ENCODE data around the gene CNTROB. TPM values are rescaled to one million over a fixed set of nuclear protein-coding genes. Genes with fewer than 3 reads are reported as not detected.
A peak's percentile ranks its signal among the peaks of the same experiment; 100 is the strongest.

Gene CNTROB
- total RNA-seq, 1 experiment from 2014 or later = 30.1 TPM

DNA sequence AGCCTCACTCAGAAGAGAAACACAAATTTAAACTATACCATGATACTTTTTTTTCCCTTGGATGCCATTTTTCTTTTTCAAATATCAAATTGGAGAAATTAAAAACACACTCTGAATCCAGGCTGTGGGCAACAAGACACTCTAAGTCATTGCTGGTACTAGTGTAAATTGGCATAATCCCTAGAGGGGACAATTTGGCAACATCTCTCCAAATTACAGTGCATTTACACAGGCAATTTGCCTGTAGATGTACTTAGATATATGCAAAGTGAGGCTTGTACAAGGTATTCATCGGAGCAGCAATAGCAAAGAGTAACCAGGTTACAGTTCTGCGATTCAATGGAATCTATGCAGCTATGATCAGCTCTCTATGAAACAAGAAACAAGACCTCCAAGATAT, 63.7 kb downstream of the CNTROB start:
- no peak overlapping the region for H3T11ph ChIP-seq (ENCODE audit: low read length)
- peak overlapping the region; percentile 48 for H2BK120ac ChIP-seq (ENCODE audit: low read depth, low read length, poor library complexity, severe bottlenecking)
- H2BK20ac ChIP-seq (ENCODE audit: low read depth, low read length, poor library complexity, severe bottlenecking) = no peak overlapping the region
- no peaks in the 10 kb centered on the region for H4K20me1 ChIP-seq (ENCODE audit: control insufficient read depth, insufficient read depth, insufficient read length)
- Mint-ChIP-seq H3K27ac (no peak overlapping the region), H3K27me3 (ENCODE audit: low read depth) (peaks cover 16% of the 10 kb centered on the region), H3K36me3 (ENCODE audit: insufficient read depth in 1 of 3, low read depth in 3 of 3) (no peaks in the 10 kb centered on the region), H3K4me1 (peaks cover 3 to 6% of the 10 kb centered on the region in 2 experiments; a peak in 3 of 4 replicates), H3K4me3 (no peak overlapping the region), H3K9me3 (peaks cover 3 to 4% of the 10 kb centered on the region in 2 experiments; a peak in 3 of 5 replicates)
- H4K91ac ChIP-seq (ENCODE audit: insufficient read length, low read depth, low read length) = no peak overlapping the region
- no peak overlapping the region for H3K27ac ChIP-seq (ENCODE audit: insufficient read length, low read depth, low read length)
- no peak for DNase-seq
- no peak overlapping the region for H4K8ac ChIP-seq (replicated peaks; ENCODE audit: insufficient read length, low read depth, low read length)
- no peak overlapping the region for H3K56ac ChIP-seq (ENCODE audit: insufficient read length, low read depth, low read length)
- no peaks in the 10 kb centered on the region for H3K23me2 ChIP-seq (ENCODE audit: insufficient read length, low read depth, low read length, poor library complexity, severe bottlenecking)
- H3K27me3 ChIP-seq (ENCODE audit: insufficient read depth, low read length) = no peaks in the 10 kb centered on the region
- H2BK15ac ChIP-seq (ENCODE audit: low read depth, low read length) = no peak overlapping the region
- H3K4me1 ChIP-seq (ENCODE audit: insufficient read depth, low read length) = no peaks in the 10 kb centered on the region; the same call in 1 of the 2 replicates
- H3K4me2 ChIP-seq (ENCODE audit: insufficient read depth, insufficient read length, low read length) = no peak overlapping the region
- no peak overlapping the region for H2AK5ac ChIP-seq (ENCODE audit: insufficient read length, low read length)
- H3K9me3 ChIP-seq (ENCODE audit: control insufficient read depth, low read depth, low read length) = no peaks in the 10 kb centered on the region
- no peak overlapping the region for H2AFZ ChIP-seq (ENCODE audit: low read length)
- no peak overlapping the region for H4K5ac ChIP-seq (ENCODE audit: insufficient read length, low read depth, low read length)
- H2BK5ac ChIP-seq (ENCODE audit: insufficient read length, low read length) = no peak overlapping the region
- H2BK12ac ChIP-seq (ENCODE audit: insufficient read length, low read depth, low read length) = no peak overlapping the region
- no peaks in the 10 kb centered on the region for H3K79me1 ChIP-seq (ENCODE audit: insufficient read depth, low read depth, low read length, poor library complexity, severe bottlenecking)
- no peak for TF ChIP-seq CTCF (conservative IDR thresholded peaks at IDR 0.05)
- no CpG with 5 or more reads among the region's 2 CpGs for WGBS (ENCODE audit: extremely low coverage, insufficient read length, low lambda C conversion rate)
- no peak overlapping the region for H3K9ac ChIP-seq (ENCODE audit: extremely low read depth, insufficient read length, low read length)
- H3K23ac ChIP-seq (ENCODE audit: insufficient read length, low read depth, low read length) = no peak overlapping the region
- no peaks in the 10 kb centered on the region for H3K79me2 ChIP-seq (ENCODE audit: insufficient read depth, low read length)
- no peak overlapping the region for H3K4ac ChIP-seq (ENCODE audit: low read depth, low read length)
- no peak overlapping the region for H3K18ac ChIP-seq (ENCODE audit: insufficient read length, low read depth, low read length)
- H3K14ac ChIP-seq (ENCODE audit: insufficient read depth, low read length) = no peak overlapping the region

All from H9 (cell line).